HepG2 (cell line): ENCODE results near the gene EPHA2. TPM values are rescaled to one million over a fixed set of nuclear protein-coding genes. Genes with fewer than 3 reads are reported as not detected.

ENCODE experiments used
- MIER2 ChIP-seq: IDR thresholded peaks from 2 replicates; pipeline ENCODE4 v1.6.1; 2016; ENCODE audit warnings: missing biosample characterization, missing genetic modification reagents
- MIXL1 ChIP-seq: IDR thresholded peaks from 2 replicates; pipeline ENCODE4 v1.6.1; 2016
- MLXIP ChIP-seq: sonication (generic); formaldehyde crosslinking; IDR thresholded peaks from 2 replicates; pipeline ENCODE4 v1.9.0; 2021; ENCODE audit warnings: missing genetic modification reagents, borderline replicate concordance
- NFIC ChIP-seq: IDR thresholded peaks from 2 replicates; pipeline ENCODE4 v1.6.1; 2012; ENCODE audit warnings: mild to moderate bottlenecking, low read length, inconsistent platforms
- RNF2 ChIP-seq: fragments of 450-650 bp; conservative IDR thresholded peaks from 2 replicates; pipeline ENCODE4 v1.6.1; 2016; ENCODE audit warnings: low read depth
- RNF219 ChIP-seq: sonication (generic); formaldehyde crosslinking; IDR thresholded peaks from 2 replicates; pipeline ENCODE4 v1.5.0; 2020; ENCODE audit warnings: mild to moderate bottlenecking, missing genetic modification reagents
- STAT5B ChIP-seq: sonication (generic); formaldehyde crosslinking; IDR thresholded peaks from 2 replicates; pipeline ENCODE4 v1.4.0; 2020; ENCODE audit warnings: missing genetic modification reagents
- TAF1 ChIP-seq: sonication (generic); formaldehyde crosslinking; IDR thresholded peaks from 2 replicates; pipeline ENCODE4 v1.4.0; 2020; ENCODE audit warnings: missing genetic modification reagents
- TEAD3 ChIP-seq: optimal IDR thresholded peaks from 2 replicates; pipeline ENCODE3; 2016; ENCODE audit warnings: borderline replicate concordance
- TMF1 ChIP-seq: sonication (generic); formaldehyde crosslinking; IDR thresholded peaks from 2 replicates; pipeline ENCODE4 v1.8.1; 2022; ENCODE audit warnings: low read depth, missing genetic modification reagents
- YY1 ChIP-seq: IDR thresholded peaks from 2 replicates; pipeline ENCODE4 v1.6.1; 2011; ENCODE audit warnings: low read length, low read depth, moderate library complexity, mild to moderate bottlenecking; ENCODE audit not compliant: insufficient read depth, insufficient replicate concordance
- ZNF362 ChIP-seq: sonication (generic); formaldehyde crosslinking; IDR thresholded peaks from 2 replicates; pipeline ENCODE4 v1.4.0; 2020; ENCODE audit warnings: missing genetic modification reagents, mild to moderate bottlenecking, borderline replicate concordance
- ZNF652 ChIP-seq: IDR thresholded peaks from 2 replicates; pipeline ENCODE4 v1.6.1; 2016; ENCODE audit warnings: low read depth, borderline replicate concordance
- polyA plus RNA-seq, 8 experiments: library from polyadenylated mRNA; depleted of rRNA in 3 of 8; stranded (reverse) in 7 of 8; unstranded in 1 of 8; fragments of >200 nt; fragmentation: Illumina TruSeq in 4 of 8; extraction: Trizol in 4 of 8; gene quantifications; 2 replicates each; pipeline versions ENCODE4 v1.2.1 to v1.2.3, GENCODE V29; 2011 to 2016; ENCODE audit warnings: low read depth in 4 of 8, missing spikeins in 1 of 8, mixed read lengths in 1 of 8; ENCODE audit not compliant: insufficient read depth in 1 of 8
- total RNA-seq, 5 experiments: library from RNA; depleted of rRNA; stranded (reverse); fragments of >200 nt; fragmentation: Illumina TruSeq; extraction: Trizol; gene quantifications; 2 replicates each; pipeline ENCODE4 v1.2.3, GENCODE V29; 2016; ENCODE audit warnings: low read depth in 1 of 5
- TF ChIP-seq, protein P1 (sequence below): sonication (generic); formaldehyde crosslinking; IDR thresholded peaks from 2 replicates; pipeline ENCODE4 v1.5.0; 2020; ENCODE audit warnings: mild to moderate bottlenecking, missing genetic modification reagents, borderline replicate concordance
- TF ChIP-seq, protein P2 (sequence below): sonication (generic); formaldehyde crosslinking; IDR thresholded peaks from 2 replicates; pipeline ENCODE4 v1.5.0; 2020; ENCODE audit warnings: mild to moderate bottlenecking, missing genetic modification reagents

EPHA2 gene
- total and polyA plus RNA-seq, 2 of the 13 experiments (the other 11 are each of a cell fraction or from before 2014, with no cell fraction given) = 33.6 to 53.6 TPM

GRCh38 chr1:16187748-16188401 lies 32.0 kb upstream of the EPHA2 start (continued):
- TF ChIP-seq, protein P1, sequence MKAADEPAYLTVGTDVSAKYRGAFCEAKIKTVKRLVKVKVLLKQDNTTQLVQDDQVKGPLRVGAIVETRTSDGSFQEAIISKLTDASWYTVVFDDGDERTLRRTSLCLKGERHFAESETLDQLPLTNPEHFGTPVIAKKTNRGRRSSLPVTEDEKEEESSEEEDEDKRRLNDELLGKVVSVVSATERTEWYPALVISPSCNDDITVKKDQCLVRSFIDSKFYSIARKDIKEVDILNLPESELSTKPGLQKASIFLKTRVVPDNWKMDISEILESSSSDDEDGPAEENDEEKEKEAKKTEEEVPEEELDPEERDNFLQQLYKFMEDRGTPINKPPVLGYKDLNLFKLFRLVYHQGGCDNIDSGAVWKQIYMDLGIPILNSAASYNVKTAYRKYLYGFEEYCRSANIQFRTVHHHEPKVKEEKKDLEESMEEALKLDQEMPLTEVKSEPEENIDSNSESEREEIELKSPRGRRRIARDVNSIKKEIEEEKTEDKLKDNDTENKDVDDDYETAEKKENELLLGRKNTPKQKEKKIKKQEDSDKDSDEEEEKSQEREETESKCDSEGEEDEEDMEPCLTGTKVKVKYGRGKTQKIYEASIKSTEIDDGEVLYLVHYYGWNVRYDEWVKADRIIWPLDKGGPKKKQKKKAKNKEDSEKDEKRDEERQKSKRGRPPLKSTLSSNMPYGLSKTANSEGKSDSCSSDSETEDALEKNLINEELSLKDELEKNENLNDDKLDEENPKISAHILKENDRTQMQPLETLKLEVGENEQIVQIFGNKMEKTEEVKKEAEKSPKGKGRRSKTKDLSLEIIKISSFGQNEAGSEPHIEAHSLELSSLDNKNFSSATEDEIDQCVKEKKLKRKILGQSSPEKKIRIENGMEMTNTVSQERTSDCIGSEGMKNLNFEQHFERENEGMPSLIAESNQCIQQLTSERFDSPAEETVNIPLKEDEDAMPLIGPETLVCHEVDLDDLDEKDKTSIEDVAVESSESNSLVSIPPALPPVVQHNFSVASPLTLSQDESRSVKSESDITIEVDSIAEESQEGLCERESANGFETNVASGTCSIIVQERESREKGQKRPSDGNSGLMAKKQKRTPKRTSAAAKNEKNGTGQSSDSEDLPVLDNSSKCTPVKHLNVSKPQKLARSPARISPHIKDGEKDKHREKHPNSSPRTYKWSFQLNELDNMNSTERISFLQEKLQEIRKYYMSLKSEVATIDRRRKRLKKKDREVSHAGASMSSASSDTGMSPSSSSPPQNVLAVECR (CRISPR knock-in tag) = no peak; the same call in 1 of the 2 replicates
- TF ChIP-seq YY1 (peak; percentile 54), RNF2 (no peak), ZNF362 (CRISPR knock-in tag) (peak; percentile 55; the same call in 1 of the 2 replicates), RNF219 (CRISPR knock-in tag) (no peak), MLXIP (no peak), ZNF652 (no peak), TAF1 (no peak), STAT5B (CRISPR knock-in tag) (no peak), TEAD3 (CRISPR knock-in tag) (peak; percentile 90), NFIC (no peak), MIER2 (0 out of 2 replicates have a peak, but pooled peaks have one; percentile 46), MIXL1 (CRISPR knock-in tag) (no peak), TMF1 (CRISPR knock-in tag) (no peak)
- TF ChIP-seq, protein P2, sequence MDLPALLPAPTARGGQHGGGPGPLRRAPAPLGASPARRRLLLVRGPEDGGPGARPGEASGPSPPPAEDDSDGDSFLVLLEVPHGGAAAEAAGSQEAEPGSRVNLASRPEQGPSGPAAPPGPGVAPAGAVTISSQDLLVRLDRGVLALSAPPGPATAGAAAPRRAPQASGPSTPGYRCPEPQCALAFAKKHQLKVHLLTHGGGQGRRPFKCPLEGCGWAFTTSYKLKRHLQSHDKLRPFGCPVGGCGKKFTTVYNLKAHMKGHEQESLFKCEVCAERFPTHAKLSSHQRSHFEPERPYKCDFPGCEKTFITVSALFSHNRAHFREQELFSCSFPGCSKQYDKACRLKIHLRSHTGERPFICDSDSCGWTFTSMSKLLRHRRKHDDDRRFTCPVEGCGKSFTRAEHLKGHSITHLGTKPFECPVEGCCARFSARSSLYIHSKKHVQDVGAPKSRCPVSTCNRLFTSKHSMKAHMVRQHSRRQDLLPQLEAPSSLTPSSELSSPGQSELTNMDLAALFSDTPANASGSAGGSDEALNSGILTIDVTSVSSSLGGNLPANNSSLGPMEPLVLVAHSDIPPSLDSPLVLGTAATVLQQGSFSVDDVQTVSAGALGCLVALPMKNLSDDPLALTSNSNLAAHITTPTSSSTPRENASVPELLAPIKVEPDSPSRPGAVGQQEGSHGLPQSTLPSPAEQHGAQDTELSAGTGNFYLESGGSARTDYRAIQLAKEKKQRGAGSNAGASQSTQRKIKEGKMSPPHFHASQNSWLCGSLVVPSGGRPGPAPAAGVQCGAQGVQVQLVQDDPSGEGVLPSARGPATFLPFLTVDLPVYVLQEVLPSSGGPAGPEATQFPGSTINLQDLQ (CRISPR knock-in tag) = no peak
